Measurements from ENCODE around the gene DNMT1.

The DNMT1 gene

GRCh38 chr19:10113592-10113963, 81.2 kb downstream of the DNMT1 start:
- DNase-seq (ENCODE audit: low read depth) = no peak

GRCh38 chr19:10112895-10113591, 81.7 kb downstream of the DNMT1 start:
- DNase-seq (ENCODE audit: low read depth) = no peak

- no peak for DNase-seq (ENCODE audit: low read depth)
These were observed 82.6 kb downstream of the DNMT1 start for GRCh38 chr19:10112037-10112761.

GRCh38 chr19:10111405-10111811, 83.3 kb downstream of the DNMT1 start, which contains the start of gene P2RY11:
Gene P2RY11 (plus strand): TSS chr19:10111693. CDS start chr19:10111722, 29 bp downstream.
- DNase-seq (ENCODE audit: low read depth) = no peak

- DNase-seq (ENCODE audit: low read depth) = no peak
These were observed 83.8 kb downstream of the DNMT1 start for GRCh38 chr19:10110972-10111317.

- no peak for DNase-seq (ENCODE audit: low read depth)
These were observed 84.4 kb downstream of the DNMT1 start for GRCh38 chr19:10110076-10110971.

GRCh38 chr19:10109528-10109927, 85.2 kb downstream of the DNMT1 start:
- no peak for DNase-seq (ENCODE audit: low read depth)

- no peak for DNase-seq (ENCODE audit: low read depth)
These were observed 86.9 kb downstream of the DNMT1 start for GRCh38 chr19:10107817-10108367.

- DNase-seq (ENCODE audit: low read depth) = no peak
These were observed 87.5 kb downstream of the DNMT1 start for GRCh38 chr19:10107254-10107653.

GRCh38 chr19:10106100-10106936, 88.4 kb downstream of the DNMT1 start, which contains the start of gene PPAN:
Gene PPAN (plus strand): TSS chr19:10106362. CDS start chr19:10106395, 33 bp downstream.
- DNase-seq (ENCODE audit: low read depth) = peak; percentile 96

- DNase-seq (ENCODE audit: low read depth) = no peak
These were observed 89.1 kb downstream of the DNMT1 start for GRCh38 chr19:10105509-10106099.

GRCh38 chr19:10104665-10105508, 89.9 kb downstream of the DNMT1 start:
- no peak for DNase-seq (ENCODE audit: low read depth)

- DNase-seq (ENCODE audit: low read depth) = no peak
These were observed 90.6 kb downstream of the DNMT1 start for GRCh38 chr19:10104130-10104513.

- no peak for DNase-seq (ENCODE audit: low read depth)
These were observed 91.9 kb downstream of the DNMT1 start for GRCh38 chr19:10102787-10103236.

GRCh38 chr19:10100163-10100785, 94.5 kb downstream of the DNMT1 start:
- no peak for DNase-seq (ENCODE audit: low read depth)

GRCh38 chr19:10096615-10096963, 98.2 kb downstream of the DNMT1 start:
- no peak for DNase-seq (ENCODE audit: low read depth)

- DNase-seq (ENCODE audit: low read depth) = peak; percentile 82
These were observed 98.7 kb downstream of the DNMT1 start for GRCh38 chr19:10095948-10096614.

GRCh38 chr19:10095622-10095947, 99.2 kb downstream of the DNMT1 start:
- no peak for DNase-seq (ENCODE audit: low read depth)

All from GM04504 (cell line).